Cardiac fibroblast (primary cell): Measurements from ENCODE around the gene DAD1.

ENCODE experiments used
- DNase-seq, 2 donors: peaks; one replicate each; pipeline versions ENCODE4 v3.0.0 to v3.0.0-alpha.2; 2010; ENCODE audit warnings: low read depth in 2 of 2
- H3K4me3 ChIP-seq, 2 donors: replicated peaks in 1 of 2; 1 replicate in 1 of 2; 2 replicates in 1 of 2; pipeline ENCODE4 v1.5.1; 2011; ENCODE audit warnings: low read depth in 2 of 2, low read length in 2 of 2, mild to moderate bottlenecking in 2 of 2, moderate library complexity in 1 of 2
- CTCF ChIP-seq: IDR thresholded peaks from one replicate; pipeline ENCODE4 v1.5.1; 2011; ENCODE audit warnings: low read depth, mild to moderate bottlenecking, low read length, inconsistent platforms

Gene DAD1

GRCh38 chr14:22558221-22558913 is 30.7 kb downstream of the DAD1 start:
- TF ChIP-seq CTCF, result peak; percentile 37
- no peak overlapping the region for H3K4me3 ChIP-seq

GRCh38 chr14:22557846-22558220 is 31.2 kb downstream of the DAD1 start:
- DNase-seq, result no peak
- H3K4me3 ChIP-seq, result no peak overlapping the region
- TF ChIP-seq CTCF, result no peak

More at GRCh38 chr14:22558221-22558913, 30.7 kb downstream of the DAD1 start:
- no peak for DNase-seq

GRCh38 chr14:22556990-22557623 is 31.9 kb downstream of the DAD1 start:
- peak overlapping the region; percentile 30 to 36 for H3K4me3 ChIP-seq
- peak; percentile 81 to 82 for DNase-seq
- peak; percentile 92 for TF ChIP-seq CTCF

- DNase-seq, result peak; percentile 50 to 92
- no peak for TF ChIP-seq CTCF
- H3K4me3 ChIP-seq, result no peak overlapping the region
These were observed 32.7 kb downstream of the DAD1 start for GRCh38 chr14:22556021-22556989.

- no peak overlapping the region for H3K4me3 ChIP-seq
- DNase-seq, result peak in 1 of 2 donors; percentile 29
- TF ChIP-seq CTCF, result no peak
These were observed 33.5 kb downstream of the DAD1 start for GRCh38 chr14:22555384-22556011.
